Measurements from ENCODE around the gene RCVRN. TPM values are rescaled to one million over a fixed set of nuclear protein-coding genes. Genes with fewer than 3 reads are reported as not detected.

The RCVRN gene
- under 1 TPM in 2 of 4 donors, not detected in 2; 0.17 to 0.22 TPM for total RNA-seq

- no peak for TF ChIP-seq CTCF (IDR thresholded peaks at IDR 0.05; ENCODE audit: low read depth)
Observed at GRCh38 chr17:9905078-9905415, at the start of gene RCVRN. Gene RCVRN, minus strand, starts transcription at chr17:9905271. Its CDS starts 91 bp downstream, at chr17:9905180.

GRCh38 chr17:9953492-9953891 lies 48.4 kb upstream of the RCVRN start:
- no peak for TF ChIP-seq CTCF (IDR thresholded peaks at IDR 0.05; ENCODE audit: low read depth)

DNA sequence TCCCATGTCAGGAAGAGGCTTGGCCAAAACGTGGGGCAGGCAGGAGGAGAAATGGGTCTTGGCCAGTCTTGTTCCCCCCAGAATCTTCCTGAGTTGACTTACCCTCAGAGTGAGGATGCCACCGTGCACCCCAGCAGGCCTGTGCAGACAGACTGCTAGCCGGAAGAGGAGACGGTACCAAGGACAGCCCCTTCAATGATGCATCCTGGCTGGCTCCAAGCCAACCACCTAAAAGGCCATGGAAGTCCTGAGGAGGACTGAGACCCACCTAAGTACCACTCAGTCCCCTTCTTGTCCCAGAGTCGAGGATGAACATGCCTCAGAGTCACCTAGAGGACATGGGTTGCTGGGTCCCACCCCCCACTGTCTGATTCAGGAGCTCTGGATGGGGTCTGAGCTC lies 46.7 kb upstream of the RCVRN start:
- TF ChIP-seq CTCF (IDR thresholded peaks at IDR 0.05; ENCODE audit: low read depth) = no peak

DNA sequence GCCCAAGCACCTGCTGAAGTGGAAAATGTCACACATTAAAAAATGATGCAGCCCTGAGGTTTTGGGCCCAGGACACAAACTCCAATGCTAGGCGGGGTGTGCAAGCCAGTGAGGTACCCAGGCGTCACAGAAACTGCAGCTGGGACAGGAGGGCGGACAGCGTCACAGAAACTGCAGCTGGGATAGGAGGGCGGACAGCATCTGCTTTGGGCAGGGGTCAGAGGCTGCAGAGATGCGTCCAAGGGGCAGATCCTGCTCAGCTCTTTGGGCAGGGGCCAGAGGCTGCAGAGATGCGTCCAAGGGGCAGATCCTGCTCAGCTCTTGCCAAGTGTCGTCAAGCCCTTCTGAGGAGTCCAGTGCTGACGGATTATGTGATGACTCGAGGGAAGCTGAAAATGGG lies 43.9 kb upstream of the RCVRN start:
- TF ChIP-seq CTCF (IDR thresholded peaks at IDR 0.05; ENCODE audit: low read depth) = no peak

- TF ChIP-seq CTCF (IDR thresholded peaks at IDR 0.05; ENCODE audit: low read depth) = no peak
Observed at GRCh38 chr17:9944704-9945103, 39.6 kb upstream of the RCVRN start.

- no peak for TF ChIP-seq CTCF (IDR thresholded peaks at IDR 0.05; ENCODE audit: low read depth)
Observed at GRCh38 chr17:9943343-9943742, 38.3 kb upstream of the RCVRN start.

GRCh38 chr17:9942885-9943284 lies 37.8 kb upstream of the RCVRN start:
- TF ChIP-seq CTCF (IDR thresholded peaks at IDR 0.05; ENCODE audit: low read depth) = no peak

DNA sequence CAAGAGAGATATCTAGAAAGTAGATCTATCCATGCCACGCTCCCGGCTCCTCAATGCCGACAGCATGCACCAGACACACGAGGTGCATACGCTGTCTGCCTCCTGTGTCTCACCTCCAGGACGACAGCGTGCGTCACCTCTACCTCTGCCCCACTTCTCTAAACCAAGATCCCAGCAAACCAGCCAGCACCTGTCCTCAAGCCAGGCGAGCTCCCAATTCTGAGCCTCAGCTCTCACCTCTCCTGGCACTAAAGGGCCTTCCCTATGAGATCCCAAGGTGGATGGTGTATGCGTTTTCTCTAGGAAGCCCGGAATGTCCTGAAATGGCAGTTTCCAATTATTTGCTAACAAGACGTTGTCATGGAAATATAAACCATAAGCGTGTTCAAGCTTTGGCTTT lies 36.2 kb upstream of the RCVRN start:
- no peak for TF ChIP-seq CTCF (IDR thresholded peaks at IDR 0.05; ENCODE audit: low read depth)

Data from subcutaneous adipose tissue (tissue), 4 donors.